ENCODE results near the gene ZNF383.
A peak's percentile ranks its signal among the peaks of the same experiment; 100 is the strongest.

Gene ZNF383

GRCh38 chr19:37172368-37173366, 45.3 kb upstream of the ZNF383 start, which contains the start of gene ZNF585A (continued):
- no peak for TF ChIP-seq ZNF148 (tag by site-specific recombination; IDR thresholded peaks at IDR 0.05; ENCODE audit: borderline replicate concordance)
- TF ChIP-seq, protein P1, sequence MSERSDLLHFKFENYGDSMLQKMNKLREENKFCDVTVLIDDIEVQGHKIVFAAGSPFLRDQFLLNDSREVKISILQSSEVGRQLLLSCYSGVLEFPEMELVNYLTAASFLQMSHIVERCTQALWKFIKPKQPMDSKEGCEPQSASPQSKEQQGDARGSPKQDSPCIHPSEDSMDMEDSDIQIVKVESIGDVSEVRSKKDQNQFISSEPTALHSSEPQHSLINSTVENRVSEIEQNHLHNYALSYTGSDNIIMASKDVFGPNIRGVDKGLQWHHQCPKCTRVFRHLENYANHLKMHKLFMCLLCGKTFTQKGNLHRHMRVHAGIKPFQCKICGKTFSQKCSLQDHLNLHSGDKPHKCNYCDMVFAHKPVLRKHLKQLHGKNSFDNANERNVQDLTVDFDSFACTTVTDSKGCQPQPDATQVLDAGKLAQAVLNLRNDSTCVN (tag by site-specific recombination; optimal IDR thresholded peaks at IDR 0.05): no peak
- TF ChIP-seq ZNF501 (tag by site-specific recombination; IDR thresholded peaks at IDR 0.05): peak; percentile 95
- peak; percentile 54; the same call in 1 of the 2 replicates for TF ChIP-seq ZNF791 (tag by site-specific recombination; IDR thresholded peaks at IDR 0.05)
- TF ChIP-seq ZNF112 (tag by site-specific recombination; IDR thresholded peaks at IDR 0.05): no peak
- TF ChIP-seq MYNN (tag by site-specific recombination; IDR thresholded peaks at IDR 0.05; ENCODE audit: borderline replicate concordance): no peak
- TF ChIP-seq KLF16 (tag by site-specific recombination; IDR thresholded peaks at IDR 0.05): peak; percentile 74; the same call in 1 of the 2 replicates
- no peak for TF ChIP-seq ZFP41 (tag by site-specific recombination; IDR thresholded peaks at IDR 0.05; ENCODE audit: borderline replicate concordance)
- TF ChIP-seq REST (tag by site-specific recombination; IDR thresholded peaks at IDR 0.05): peak; percentile 86
- TF ChIP-seq ZNF394 (tag by site-specific recombination; IDR thresholded peaks at IDR 0.05; ENCODE audit: borderline replicate concordance): peak; percentile 51; the same call in 1 of the 2 replicates
- TF ChIP-seq KLF9 (tag by site-specific recombination; IDR thresholded peaks at IDR 0.05; ENCODE audit: low read depth): 0 out of 2 replicates have a peak, but pooled peaks have one; percentile 7
- no peak for TF ChIP-seq KLF10 (tag by site-specific recombination; IDR thresholded peaks at IDR 0.05)
- no peak for TF ChIP-seq ZNF133 (tag by site-specific recombination; IDR thresholded peaks at IDR 0.05)
- no peak for TF ChIP-seq ZNF274 (IDR thresholded peaks at IDR 0.05; ENCODE audit: low read length)
- TF ChIP-seq ZNF274 (tag by site-specific recombination; IDR thresholded peaks at IDR 0.05; ENCODE audit: borderline replicate concordance): no peak
- TF ChIP-seq, protein P2, sequence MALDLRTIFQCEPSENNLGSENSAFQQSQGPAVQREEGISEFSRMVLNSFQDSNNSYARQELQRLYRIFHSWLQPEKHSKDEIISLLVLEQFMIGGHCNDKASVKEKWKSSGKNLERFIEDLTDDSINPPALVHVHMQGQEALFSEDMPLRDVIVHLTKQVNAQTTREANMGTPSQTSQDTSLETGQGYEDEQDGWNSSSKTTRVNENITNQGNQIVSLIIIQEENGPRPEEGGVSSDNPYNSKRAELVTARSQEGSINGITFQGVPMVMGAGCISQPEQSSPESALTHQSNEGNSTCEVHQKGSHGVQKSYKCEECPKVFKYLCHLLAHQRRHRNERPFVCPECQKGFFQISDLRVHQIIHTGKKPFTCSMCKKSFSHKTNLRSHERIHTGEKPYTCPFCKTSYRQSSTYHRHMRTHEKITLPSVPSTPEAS (tag by site-specific recombination; IDR thresholded peaks at IDR 0.05): no peak
- peak; percentile 99 for TF ChIP-seq ZBTB8A (tag by site-specific recombination; IDR thresholded peaks at IDR 0.05)
- TF ChIP-seq ZNF558 (tag by site-specific recombination; IDR thresholded peaks at IDR 0.05): peak; percentile 76; the same call in 1 of the 2 replicates
- TF ChIP-seq, protein P3, sequence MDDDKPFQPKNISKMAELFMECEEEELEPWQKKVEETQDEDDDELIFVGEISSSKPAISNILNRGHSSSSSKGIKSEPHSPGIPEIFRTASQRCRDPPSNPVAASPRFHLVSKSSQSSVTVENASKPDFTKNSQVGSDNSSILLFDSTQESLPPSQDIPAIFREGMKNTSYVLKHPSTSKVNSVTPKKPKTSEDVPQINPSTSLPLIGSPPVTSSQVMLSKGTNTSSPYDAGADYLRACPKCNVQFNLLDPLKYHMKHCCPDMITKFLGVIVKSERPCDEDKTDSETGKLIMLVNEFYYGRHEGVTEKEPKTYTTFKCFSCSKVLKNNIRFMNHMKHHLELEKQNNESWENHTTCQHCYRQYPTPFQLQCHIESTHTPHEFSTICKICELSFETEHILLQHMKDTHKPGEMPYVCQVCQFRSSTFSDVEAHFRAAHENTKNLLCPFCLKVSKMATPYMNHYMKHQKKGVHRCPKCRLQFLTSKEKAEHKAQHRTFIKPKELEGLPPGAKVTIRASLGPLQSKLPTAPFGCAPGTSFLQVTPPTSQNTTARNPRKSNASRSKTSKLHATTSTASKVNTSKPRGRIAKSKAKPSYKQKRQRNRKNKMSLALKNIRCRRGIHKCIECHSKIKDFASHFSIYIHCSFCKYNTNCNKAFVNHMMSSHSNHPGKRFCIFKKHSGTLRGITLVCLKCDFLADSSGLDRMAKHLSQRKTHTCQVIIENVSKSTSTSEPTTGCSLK (tag by site-specific recombination; IDR thresholded peaks at IDR 0.05): no peak
- TF ChIP-seq ZNF843 (tag by site-specific recombination; IDR thresholded peaks at IDR 0.05): peak; percentile 52; the same call in 1 of the 2 replicates
- peak; percentile 87 for TF ChIP-seq ZXDB (tag by site-specific recombination; IDR thresholded peaks at IDR 0.05)
- TF ChIP-seq ZSCAN16 (tag by site-specific recombination; IDR thresholded peaks at IDR 0.05): no peak
- TF ChIP-seq ZNF202 (tag by site-specific recombination; IDR thresholded peaks at IDR 0.05; ENCODE audit: borderline replicate concordance): no peak
- no peak for TF ChIP-seq ZNF560 (tag by site-specific recombination; IDR thresholded peaks at IDR 0.05; ENCODE audit: borderline replicate concordance)
- no peak for TF ChIP-seq BCL11A (tag by site-specific recombination; IDR thresholded peaks at IDR 0.05; ENCODE audit: low read depth)
- no peak for TF ChIP-seq ZNF354C (tag by site-specific recombination; IDR thresholded peaks at IDR 0.05; ENCODE audit: borderline replicate concordance, low read depth)
- TF ChIP-seq HOXC10 (CRISPR knock-in tag; IDR thresholded peaks at IDR 0.05): no peak
- TF ChIP-seq ZFP37 (tag by site-specific recombination; IDR thresholded peaks at IDR 0.05): peak; percentile 88
- no peak for TF ChIP-seq ZNF549 (tag by site-specific recombination; IDR thresholded peaks at IDR 0.05)
